Activated CD4-positive, alpha-beta memory T cell treated with anti-CD3 and anti-CD28 coated beads, Interleukin-2, amount 10 ng/mL, durations not matched to agents 7 days and 5 days (primary cell): ENCODE data around the gene TMIE. TPM values are rescaled to one million over a fixed set of nuclear protein-coding genes. Genes with fewer than 3 reads are reported as not detected.
A peak's percentile ranks its signal among the peaks of the same experiment; 100 is the strongest.

ENCODE experiments used
- CTCF ChIA-PET: fragments of 350-600 bp; sonication (Branson Sonifier 250); formaldehyde crosslinking; loops from one replicate; lab custom pipeline; 2021; ENCODE audit warnings: antibody characterized with exemption, inconsistent platforms; lab: Charles Lee
- POLR2A ChIA-PET: fragments of 350-600 bp; sonication (Branson Sonifier 250); formaldehyde crosslinking; loops from one replicate; lab custom pipeline; 2021; ENCODE audit warnings: antibody characterized with exemption; lab: Charles Lee
- DNase-seq: peaks from one replicate; pipeline ENCODE4 v3.0.0-alpha.2; 2020
- H3K27ac Mint-ChIP-seq: one replicate; pipeline ENCODE4 v1.8.0; 2021; ENCODE audit warnings: mild to moderate bottlenecking, mixed read lengths
- H3K27me3 Mint-ChIP-seq: one replicate; pipeline ENCODE4 v1.8.0; 2021; ENCODE audit warnings: mixed read lengths
- H3K36me3 Mint-ChIP-seq: one replicate; pipeline ENCODE4 v1.8.0; 2021; ENCODE audit warnings: low read depth, mixed read lengths
- H3K4me1 Mint-ChIP-seq: one replicate; pipeline ENCODE4 v1.8.0; 2021; ENCODE audit warnings: mixed read lengths
- H3K4me3 Mint-ChIP-seq: one replicate; pipeline ENCODE4 v1.8.0; 2021; ENCODE audit warnings: mild to moderate bottlenecking, mixed read lengths
- H3K9me3 Mint-ChIP-seq: one replicate; pipeline ENCODE4 v1.8.0; 2021; ENCODE audit warnings: mixed read lengths
- total RNA-seq, 2 experiments: library from RNA; stranded (reverse); gene quantifications; one replicate each; pipeline ENCODE4 v1.2.3, GENCODE V29; 2021

Gene TMIE
- under 1 TPM; 0.20 to 0.63 TPM for total RNA-seq

GRCh38 chr3:46701181-46701939, at the start of gene TMIE:
TSS of gene TMIE (plus strand) at chr3:46701392. CDS start at chr3:46701488, 96 bp downstream.
- Mint-ChIP-seq H3K27me3 (peaks cover 31% of the 10 kb centered on the region), H3K4me1 (no peaks in the 10 kb centered on the region), H3K36me3 (no peaks in the 10 kb centered on the region), H3K9me3 (no peaks in the 10 kb centered on the region), H3K4me3 (no peak within 1 kb of the TSS), H3K27ac (no peak within 1 kb of the TSS)
- CTCF ChIA-PET = interaction anchor here (1.2 kb wide), 1 partner anchor 193 kb away, joined by 4 read pairs; no protein-coding TSS in a partner anchor
- POLR2A ChIA-PET = no interaction called here
- DNase-seq = no peak

GRCh38 chr3:46655271-46655670, 45.9 kb upstream of the TMIE start:
- ChIA-PET POLR2A (no interaction called here), CTCF (no interaction called here)
- no peaks in the 10 kb centered on the region for H3K36me3 Mint-ChIP-seq
- DNase-seq = no peak
- H3K4me3 Mint-ChIP-seq = no peak overlapping the region
- peaks cover 9% of the 10 kb centered on the region for H3K9me3 Mint-ChIP-seq
- no peak overlapping the region for H3K27ac Mint-ChIP-seq
- H3K4me1 Mint-ChIP-seq = peaks cover 3% of the 10 kb centered on the region
- peaks cover 25% of the 10 kb centered on the region for H3K27me3 Mint-ChIP-seq

GRCh38 chr3:46656778-46657556, 44.2 kb upstream of the TMIE start:
- Mint-ChIP-seq H3K4me1 (peaks cover 3% of the 10 kb centered on the region), H3K9me3 (peaks cover 4% of the 10 kb centered on the region), H3K4me3 (no peak overlapping the region), H3K27me3 (peaks cover 14% of the 10 kb centered on the region), H3K36me3 (no peaks in the 10 kb centered on the region), H3K27ac (no peak overlapping the region)
- POLR2A ChIA-PET = no interaction called here
- CTCF ChIA-PET = interaction anchor here (1.0 kb wide), 1 partner anchor 168 kb away, joined by 3 read pairs; no protein-coding TSS in a partner anchor
- DNase-seq = no peak

GRCh38 chr3:46659285-46659684, 41.9 kb upstream of the TMIE start:
- Mint-ChIP-seq H3K9me3 (no peaks in the 10 kb centered on the region), H3K27ac (no peak overlapping the region), H3K36me3 (no peaks in the 10 kb centered on the region), H3K4me1 (peaks cover 3% of the 10 kb centered on the region), H3K27me3 (peaks cover 10% of the 10 kb centered on the region), H3K4me3 (no peak overlapping the region)
- ChIA-PET POLR2A (no interaction called here), CTCF (no interaction called here)
- DNase-seq = peak; percentile 8

- peaks cover 3% of the 10 kb centered on the region for H3K4me1 Mint-ChIP-seq
- no peaks in the 10 kb centered on the region for H3K36me3 Mint-ChIP-seq
- DNase-seq = no peak
- POLR2A ChIA-PET = no interaction called here
- peaks cover 8% of the 10 kb centered on the region for H3K27me3 Mint-ChIP-seq
- no peaks in the 10 kb centered on the region for H3K9me3 Mint-ChIP-seq
- H3K27ac Mint-ChIP-seq = no peak overlapping the region
- CTCF ChIA-PET = interaction anchor here (0.5 to 1.9 kb wide), 2 partner anchors 30 to 171 kb away, joined by 4 to 8 read pairs; no protein-coding TSS in a partner anchor
- no peak overlapping the region for H3K4me3 Mint-ChIP-seq
These were observed 41.2 kb upstream of the TMIE start for GRCh38 chr3:46660003-46660402.

GRCh38 chr3:46660543-46661523, 40.4 kb upstream of the TMIE start:
- peak; percentile 12 for DNase-seq
- ChIA-PET CTCF (interaction anchor here (1.9 kb wide), 1 partner anchor 172 kb away, joined by 8 read pairs; no protein-coding TSS in a partner anchor), POLR2A (no interaction called here)
- H3K27ac Mint-ChIP-seq = no peak overlapping the region
- H3K9me3 Mint-ChIP-seq = no peaks in the 10 kb centered on the region
- H3K36me3 Mint-ChIP-seq = no peaks in the 10 kb centered on the region
- H3K4me1 Mint-ChIP-seq = peaks cover 3% of the 10 kb centered on the region
- no peak overlapping the region for H3K4me3 Mint-ChIP-seq
- H3K27me3 Mint-ChIP-seq = peaks cover 4% of the 10 kb centered on the region

GRCh38 chr3:46661776-46662766, 39.1 kb upstream of the TMIE start:
- Mint-ChIP-seq H3K4me1 (peaks cover 3% of the 10 kb centered on the region), H3K27ac (no peak overlapping the region), H3K4me3 (no peak overlapping the region), H3K9me3 (no peaks in the 10 kb centered on the region), H3K27me3 (peaks cover 4% of the 10 kb centered on the region), H3K36me3 (no peaks in the 10 kb centered on the region)
- CTCF ChIA-PET = interaction anchor here (1.9 kb wide), 1 partner anchor 173 kb away, joined by 8 read pairs; no protein-coding TSS in a partner anchor
- DNase-seq = no peak
- POLR2A ChIA-PET = no interaction called here

- peak; percentile 9 for DNase-seq
- POLR2A ChIA-PET = no interaction called here
- no peaks in the 10 kb centered on the region for H3K9me3 Mint-ChIP-seq
These were observed 38.2 kb upstream of the TMIE start for GRCh38 chr3:46662771-46663551.

GRCh38 chr3:46663591-46664135, 37.5 kb upstream of the TMIE start:
- H3K4me3 Mint-ChIP-seq = no peak overlapping the region
- peak; percentile 17 for DNase-seq
- no peak overlapping the region for H3K27ac Mint-ChIP-seq
- H3K9me3 Mint-ChIP-seq = no peaks in the 10 kb centered on the region
- H3K4me1 Mint-ChIP-seq = no peaks in the 10 kb centered on the region
- H3K27me3 Mint-ChIP-seq = peaks cover 2% of the 10 kb centered on the region
- no peaks in the 10 kb centered on the region for H3K36me3 Mint-ChIP-seq
- ChIA-PET POLR2A (no interaction called here), CTCF (interaction anchor here (0.6 kb wide), 2 partner anchors 10 to 134 kb away, joined by 3 read pairs; no protein-coding TSS in a partner anchor)

More at GRCh38 chr3:46662771-46663551, 38.2 kb upstream of the TMIE start:
- CTCF ChIA-PET = no interaction called here
- H3K4me3 Mint-ChIP-seq = no peak overlapping the region
- H3K4me1 Mint-ChIP-seq = no peaks in the 10 kb centered on the region
- no peaks in the 10 kb centered on the region for H3K36me3 Mint-ChIP-seq
- no peak overlapping the region for H3K27ac Mint-ChIP-seq
- H3K27me3 Mint-ChIP-seq = peaks cover 2% of the 10 kb centered on the region

- H3K4me3 Mint-ChIP-seq = no peak overlapping the region
- no peaks in the 10 kb centered on the region for H3K9me3 Mint-ChIP-seq
- CTCF ChIA-PET = interaction anchor here (0.6 to 1.2 kb wide), 4 partner anchors 11 to 561 kb away, joined by 3 to 4 read pairs (median 3); no protein-coding TSS in a partner anchor
- no peaks in the 10 kb centered on the region for H3K36me3 Mint-ChIP-seq
- peak; percentile 15 for DNase-seq
- H3K4me1 Mint-ChIP-seq = no peaks in the 10 kb centered on the region
- no peak overlapping the region for H3K27ac Mint-ChIP-seq
- H3K27me3 Mint-ChIP-seq = peaks cover 2% of the 10 kb centered on the region
- POLR2A ChIA-PET = no interaction called here
These were observed 36.8 kb upstream of the TMIE start for GRCh38 chr3:46664188-46664970.
